Mammary epithelial cell (primary cell): ENCODE data around the gene STK16.

Experiments
- EZH2 ChIP-seq: IDR thresholded peaks from 2 replicates; pipeline ENCODE4 v1.6.1; 2012; ENCODE audit warnings: low read length, inconsistent platforms, borderline replicate concordance
- TF ChIP-seq, protein P1 (sequence below), 2 donors: IDR thresholded peaks in 1 of 2; conservative IDR thresholded peaks in 1 of 2; 2 replicates each; pipeline ENCODE4 v1.5.1; 2011 to 2012; ENCODE audit warnings: inconsistent platforms in 2 of 2, low read length in 2 of 2, mild to moderate bottlenecking in 2 of 2, control low read depth in 1 of 2, low read depth in 1 of 2; ENCODE audit not compliant: insufficient read depth in 1 of 2; ENCODE audit errors: extremely low read depth in 1 of 2

DNA sequence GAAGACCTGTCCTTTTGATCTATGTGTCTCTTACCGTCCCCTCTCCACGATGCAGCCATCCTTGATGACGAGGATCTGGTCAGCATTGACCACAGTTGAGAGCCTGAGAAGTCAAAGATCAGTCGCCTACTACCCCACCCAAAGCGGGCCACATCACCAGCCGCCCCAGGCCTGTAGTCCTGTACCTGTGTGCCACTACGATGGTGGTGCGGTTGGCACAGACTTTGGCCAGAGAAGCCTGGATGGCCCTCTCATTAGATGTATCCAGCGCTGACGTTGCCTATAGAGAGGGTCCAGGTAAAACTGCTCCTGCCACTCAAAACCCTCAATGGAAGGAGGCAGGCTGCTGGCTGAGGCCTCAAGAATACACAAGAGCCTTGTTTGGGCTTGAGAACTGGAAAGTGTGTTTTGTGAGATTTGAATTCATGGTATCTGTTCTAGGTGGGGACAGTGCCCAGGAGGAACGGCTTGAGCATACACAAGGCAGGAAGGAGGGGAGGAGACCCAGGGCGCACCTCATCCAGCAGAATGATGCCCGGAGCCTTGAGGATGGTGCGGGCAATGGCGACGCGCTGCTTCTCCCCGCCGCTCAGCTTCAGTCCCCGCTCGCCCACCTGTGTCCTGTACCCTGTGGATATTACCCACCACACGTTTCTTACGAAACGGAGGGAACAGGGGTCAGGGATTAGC is 34.9 kb upstream of the STK16 start:
- TF ChIP-seq, protein P1, sequence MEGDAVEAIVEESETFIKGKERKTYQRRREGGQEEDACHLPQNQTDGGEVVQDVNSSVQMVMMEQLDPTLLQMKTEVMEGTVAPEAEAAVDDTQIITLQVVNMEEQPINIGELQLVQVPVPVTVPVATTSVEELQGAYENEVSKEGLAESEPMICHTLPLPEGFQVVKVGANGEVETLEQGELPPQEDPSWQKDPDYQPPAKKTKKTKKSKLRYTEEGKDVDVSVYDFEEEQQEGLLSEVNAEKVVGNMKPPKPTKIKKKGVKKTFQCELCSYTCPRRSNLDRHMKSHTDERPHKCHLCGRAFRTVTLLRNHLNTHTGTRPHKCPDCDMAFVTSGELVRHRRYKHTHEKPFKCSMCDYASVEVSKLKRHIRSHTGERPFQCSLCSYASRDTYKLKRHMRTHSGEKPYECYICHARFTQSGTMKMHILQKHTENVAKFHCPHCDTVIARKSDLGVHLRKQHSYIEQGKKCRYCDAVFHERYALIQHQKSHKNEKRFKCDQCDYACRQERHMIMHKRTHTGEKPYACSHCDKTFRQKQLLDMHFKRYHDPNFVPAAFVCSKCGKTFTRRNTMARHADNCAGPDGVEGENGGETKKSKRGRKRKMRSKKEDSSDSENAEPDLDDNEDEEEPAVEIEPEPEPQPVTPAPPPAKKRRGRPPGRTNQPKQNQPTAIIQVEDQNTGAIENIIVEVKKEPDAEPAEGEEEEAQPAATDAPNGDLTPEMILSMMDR (conservative IDR thresholded peaks at IDR 0.05 in 1 of 2, IDR thresholded peaks at IDR 0.05 in 1 of 2; ENCODE audit: extremely low read depth in 1 of 2, insufficient read depth in 1 of 2, low read depth in 1 of 2, low read length in 2 of 2), result no peak
- TF ChIP-seq EZH2, result no peak
